Esophagus mucosa (tissue), 1 donor: ENCODE results near the gene ATP9B. TPM values are rescaled to one million over a fixed set of nuclear protein-coding genes. Genes with fewer than 3 reads are reported as not detected.
"Not testable (repeated sequence)": the region's sequence is repeated elsewhere in the genome, so short reads cannot be mapped to it uniquely, and the experiment has no call there.

Source experiments
- ATAC-seq: fragments of 200-7000 bp; cut with Tn5 transposase; one replicate; pipeline ENCODE4 v1.9.1; 2020
- total RNA-seq: library from RNA; stranded (reverse); gene quantifications from one replicate; pipeline ENCODE4 v1.2.4, GENCODE V29; 2023
- donor health status: DM: yes; HTN: yes; CAD: no.

ATP9B gene
- total RNA-seq, 1 donor from 2014 or later, result 19.6 TPM

DNA sequence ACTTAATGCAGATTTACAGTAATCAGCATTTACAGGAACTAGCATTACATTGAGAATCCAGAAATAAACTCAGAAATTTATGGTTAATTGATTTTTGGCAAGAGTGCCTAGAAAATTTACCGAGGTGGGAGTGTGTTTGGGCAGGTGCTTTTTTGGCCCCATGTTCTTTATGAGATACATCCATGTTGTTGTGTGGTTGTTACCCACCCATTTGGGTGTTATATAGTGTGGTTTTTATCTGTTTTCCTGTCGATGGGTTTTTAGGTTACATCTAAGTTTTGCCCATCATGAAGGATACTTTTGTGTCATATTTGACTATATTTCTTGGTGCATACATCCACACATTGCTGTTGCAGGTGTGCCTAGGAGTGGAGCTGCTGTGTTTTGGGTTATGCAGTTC, 82.0 kb downstream of the ATP9B start:
- ATAC-seq, result no peak

DNA sequence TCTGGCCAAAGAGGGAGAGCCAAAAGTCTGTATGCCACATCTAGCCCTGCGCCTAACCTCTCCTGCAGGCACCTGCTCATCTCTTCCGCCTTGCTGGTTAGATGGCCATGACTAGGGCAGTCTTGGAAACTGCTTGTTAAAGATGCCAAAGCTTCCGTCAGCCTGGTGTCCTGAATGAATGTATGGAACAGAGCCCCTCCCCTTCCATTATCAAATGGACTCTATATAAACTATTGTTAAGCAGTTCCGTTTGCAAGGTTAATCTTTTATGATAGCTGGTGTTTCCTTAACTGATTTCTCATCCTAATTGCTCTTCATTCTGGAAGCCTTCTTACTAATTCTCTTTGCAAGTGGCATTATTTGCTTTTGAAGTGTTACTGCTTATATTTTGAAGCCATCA, 87.1 kb downstream of the ATP9B start:
- ATAC-seq, result no peak

GRCh38 chr18:79164706-79165105, 95.5 kb downstream of the ATP9B start:
- no peak for ATAC-seq

- no peak for ATAC-seq
These were observed 97.5 kb downstream of the ATP9B start for GRCh38 chr18:79166702-79167101.

DNA sequence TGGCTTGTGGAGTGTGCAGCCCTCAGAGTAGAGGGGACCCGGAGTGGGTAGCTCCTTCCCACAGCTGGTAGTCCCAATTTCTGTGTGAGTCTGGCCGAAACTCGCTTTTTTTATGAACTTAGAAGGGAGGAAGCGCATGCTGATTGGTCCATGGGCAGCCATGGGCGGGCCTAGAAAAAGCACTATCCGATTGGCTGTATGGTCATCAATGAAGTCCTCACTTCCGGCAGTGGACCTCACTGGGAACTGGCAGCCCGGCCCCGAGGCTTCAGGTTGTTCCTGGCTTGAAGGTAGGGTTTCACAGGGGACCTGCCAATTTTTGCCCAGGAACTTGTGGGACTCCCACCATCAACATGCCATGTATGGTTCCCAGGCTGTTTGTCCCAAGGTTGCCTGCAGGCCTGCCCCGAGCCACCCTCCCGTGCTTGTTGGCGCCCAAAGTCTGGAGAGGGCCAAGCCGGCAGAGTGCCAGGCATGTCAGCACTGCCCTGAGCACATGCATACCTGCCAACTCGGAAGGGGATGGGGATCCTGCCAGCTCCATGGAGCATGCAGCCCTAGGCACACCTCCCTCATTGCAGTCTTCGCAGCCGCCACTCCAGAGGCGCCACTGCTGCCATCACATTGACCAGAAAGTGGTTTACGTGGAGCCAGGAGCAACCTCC, 98.5 kb downstream of the ATP9B start:
- no peak for ATAC-seq

DNA sequence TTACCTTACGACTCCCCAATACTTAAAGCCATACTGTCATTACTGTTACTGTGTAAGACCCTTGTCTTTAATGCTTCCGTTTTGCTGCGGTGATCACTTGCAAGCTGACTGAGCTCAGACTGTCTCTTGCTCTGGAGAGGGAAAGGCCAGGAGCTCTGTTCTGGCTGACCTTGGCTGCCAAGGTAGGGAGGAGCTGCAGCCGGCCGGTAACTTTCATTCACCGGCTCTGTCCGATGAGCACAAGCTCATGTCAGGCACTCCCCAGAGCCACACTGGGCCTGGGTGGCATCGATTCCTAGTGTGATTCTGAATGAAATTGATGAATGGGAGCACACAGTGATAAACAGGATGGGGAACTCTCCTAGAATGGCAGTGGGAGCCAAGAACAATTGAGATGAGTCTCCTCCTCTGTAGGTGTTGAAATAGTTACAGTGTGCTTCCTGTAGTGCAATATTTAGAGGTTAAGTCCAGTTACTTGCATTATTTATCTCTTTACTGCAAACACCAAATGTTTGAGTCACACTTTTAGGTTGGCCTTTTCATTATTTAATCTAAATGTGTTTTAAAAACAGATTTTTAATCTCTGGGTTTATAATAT, 100.9 kb downstream of the ATP9B start:
- peak; percentile 20 for ATAC-seq

DNA sequence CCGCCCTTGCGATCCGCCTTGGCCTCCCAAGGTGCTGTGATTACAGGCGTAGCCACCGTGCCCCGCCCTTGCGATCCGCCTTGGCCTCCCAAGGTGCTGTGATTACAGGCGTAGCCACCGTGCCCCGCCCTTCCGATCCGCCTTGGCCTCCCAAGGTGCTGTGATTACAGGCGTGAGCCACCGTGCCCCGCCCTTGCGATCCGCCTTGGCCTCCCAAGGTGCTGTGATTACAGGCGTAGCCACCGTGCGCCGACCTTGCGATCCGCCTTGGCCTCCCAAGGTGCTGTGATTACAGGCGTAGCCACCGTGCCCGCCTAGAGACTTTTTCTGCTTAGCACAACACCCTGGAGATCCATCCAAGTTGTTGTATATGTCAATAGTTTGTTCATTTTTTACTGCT, 103.1 kb downstream of the ATP9B start:
- ATAC-seq, result not testable (repeated sequence)

GRCh38 chr18:79173742-79174141, 104.5 kb downstream of the ATP9B start:
- ATAC-seq, result no peak

DNA sequence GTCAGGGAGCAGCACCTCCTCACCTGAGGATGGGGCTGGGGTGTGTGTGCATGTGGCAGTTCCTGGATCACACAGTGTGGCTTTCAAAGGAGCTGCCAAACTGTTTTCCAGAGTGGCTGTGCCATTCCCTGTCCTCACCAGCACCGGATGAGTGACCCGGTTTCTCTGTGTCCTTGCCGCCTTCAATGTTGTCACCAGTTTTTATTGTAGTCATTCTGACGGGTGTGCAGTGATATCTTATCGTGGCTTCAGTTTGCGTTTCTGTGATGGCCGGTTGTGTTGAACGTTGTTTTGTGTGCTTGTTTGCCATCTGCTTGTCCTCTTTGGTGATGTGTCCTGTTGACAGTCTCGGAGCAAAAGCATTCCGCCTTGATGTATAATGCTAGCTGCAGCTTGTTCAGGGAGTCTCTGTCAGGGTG, 108.9 kb downstream of the ATP9B start:
- ATAC-seq, result no peak

GRCh38 chr18:79182047-79182713, 113.0 kb downstream of the ATP9B start:
- no peak for ATAC-seq

- ATAC-seq, result no peak
These were observed 116.5 kb downstream of the ATP9B start for GRCh38 chr18:79185648-79186047.

- no peak for ATAC-seq
These were observed 117.5 kb downstream of the ATP9B start for GRCh38 chr18:79186649-79187048.

GRCh38 chr18:79187532-79188277, 118.5 kb downstream of the ATP9B start:
- no peak for ATAC-seq

- no peak for ATAC-seq
These were observed 122.2 kb downstream of the ATP9B start for GRCh38 chr18:79191418-79191817.

GRCh38 chr18:79191956-79192355, 122.8 kb downstream of the ATP9B start:
- no peak for ATAC-seq

DNA sequence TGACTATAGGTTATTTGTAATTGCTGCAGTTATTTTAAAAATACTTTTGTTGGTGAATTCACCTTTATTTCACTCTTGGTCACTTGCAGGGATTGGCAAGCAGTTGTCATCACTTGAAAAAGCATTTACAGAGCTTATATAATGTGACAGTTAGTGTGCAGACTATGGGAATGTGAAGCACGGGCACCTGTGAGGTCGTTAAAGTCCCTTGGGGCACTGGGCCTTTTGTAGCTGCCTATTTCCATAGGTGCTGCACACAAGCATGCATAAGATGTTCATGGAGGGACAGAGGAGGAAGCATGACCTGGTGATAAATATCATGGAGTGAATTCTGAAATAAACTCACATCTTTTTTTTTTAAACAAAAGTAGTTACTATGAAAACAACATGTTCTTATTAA, 124.6 kb downstream of the ATP9B start:
- ATAC-seq, result no peak

- ATAC-seq, result no peak
These were observed 126.8 kb downstream of the ATP9B start for GRCh38 chr18:79195716-79196683.

GRCh38 chr18:79197531-79197930, 128.3 kb downstream of the ATP9B start:
- no peak for ATAC-seq

DNA sequence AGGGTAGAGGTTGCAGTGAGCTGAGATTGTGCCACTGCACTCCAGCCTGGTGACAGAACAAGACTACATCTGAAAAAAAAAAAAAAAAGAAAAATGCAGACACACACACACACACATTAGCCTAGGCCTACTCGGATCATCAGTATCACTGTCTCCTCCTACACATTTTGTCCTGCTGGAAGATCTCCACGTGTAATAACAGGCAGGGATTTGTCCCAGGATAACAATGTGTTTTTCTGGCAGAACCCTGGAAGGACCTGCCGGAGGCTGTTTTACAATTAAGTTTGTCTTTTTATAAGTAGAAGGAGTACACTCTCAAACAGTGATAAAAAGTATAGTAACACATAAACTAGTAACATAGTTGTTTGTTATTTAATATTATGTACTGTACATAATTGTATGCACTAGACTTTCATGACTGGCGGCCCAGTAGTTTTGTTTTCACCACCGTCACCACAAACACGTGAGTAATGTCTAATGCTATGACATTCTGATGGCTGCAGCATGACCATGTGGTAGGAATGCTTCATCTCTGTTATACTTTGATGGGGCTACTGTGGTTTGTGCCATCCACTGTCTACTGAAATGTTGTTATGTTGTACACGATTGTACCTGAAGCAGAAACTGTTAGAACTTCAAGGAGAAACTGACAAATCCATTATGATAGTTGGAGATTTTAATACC, 130.6 kb downstream of the ATP9B start:
- peak; percentile 40 for ATAC-seq

DNA sequence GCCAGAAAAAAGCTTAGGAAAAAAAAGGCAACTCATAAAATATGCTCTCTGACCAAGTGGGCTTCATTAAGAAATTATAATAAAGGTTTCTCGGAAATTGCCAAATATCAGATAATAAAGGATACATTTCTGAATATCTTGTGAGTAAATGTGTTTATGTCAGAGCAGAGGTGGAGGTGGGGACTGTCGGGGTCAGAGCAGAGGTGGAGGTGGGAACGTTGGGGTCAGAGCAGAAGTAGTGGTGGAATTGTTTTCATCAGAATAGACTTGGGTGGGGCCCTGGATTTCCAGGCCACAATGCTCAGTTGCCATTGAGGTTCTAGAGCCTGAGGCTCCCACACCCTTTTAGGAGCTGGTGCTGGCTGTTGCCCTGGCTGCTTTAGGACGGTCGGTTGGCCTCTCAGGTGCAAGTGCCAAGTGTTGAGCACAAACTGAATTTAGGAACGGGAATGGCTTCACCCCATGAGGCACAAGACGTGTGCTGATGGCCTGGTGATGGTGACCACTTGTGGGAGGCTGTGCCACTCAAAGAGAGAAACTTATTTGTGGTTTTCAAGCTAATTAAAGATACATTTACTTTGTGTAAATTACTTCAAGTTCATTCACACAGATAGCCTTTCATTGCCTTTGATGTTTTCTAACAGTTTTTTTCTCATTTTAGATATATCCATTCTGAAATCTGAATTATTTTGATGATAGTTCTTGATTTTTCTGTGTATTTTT, 131.5 kb downstream of the ATP9B start:
- peak; percentile 93 for ATAC-seq
